Measurements from ENCODE around the gene HCST.

DNA sequence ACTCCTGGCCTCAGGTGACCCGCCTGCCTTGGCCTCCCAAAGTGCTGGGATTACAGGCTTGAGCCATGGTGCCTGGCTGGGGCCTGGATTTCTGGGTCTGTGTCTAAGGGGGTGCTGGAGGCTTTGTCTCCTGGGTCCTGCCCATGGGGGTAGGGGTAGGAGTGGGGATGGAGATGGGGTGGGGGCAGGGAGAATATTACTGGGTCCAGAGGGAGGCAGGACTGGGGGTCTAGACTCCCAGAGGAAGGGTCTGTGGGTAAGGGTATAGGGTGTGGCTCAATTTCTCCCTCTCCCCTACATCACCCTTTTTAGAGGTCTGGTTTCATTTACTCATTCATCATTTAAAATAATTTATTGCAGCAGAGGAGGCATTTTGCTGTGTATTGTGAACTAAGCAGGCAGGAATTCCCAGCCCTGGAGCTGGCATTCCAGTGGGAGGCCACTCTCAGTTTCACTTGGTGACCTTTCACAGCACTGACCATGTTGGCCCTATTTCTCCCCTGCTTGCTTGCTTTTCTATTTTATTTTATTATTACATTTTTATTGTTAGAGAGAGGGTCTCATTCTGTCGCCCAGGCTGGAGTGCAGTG lies 1.2 kb upstream of the HCST start:
- TF ChIP-seq, protein P1, sequence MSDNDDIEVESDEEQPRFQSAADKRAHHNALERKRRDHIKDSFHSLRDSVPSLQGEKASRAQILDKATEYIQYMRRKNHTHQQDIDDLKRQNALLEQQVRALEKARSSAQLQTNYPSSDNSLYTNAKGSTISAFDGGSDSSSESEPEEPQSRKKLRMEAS (IDR thresholded peaks at IDR 0.05; ENCODE audit: low read depth, low read length) = no peak
- TF ChIP-seq, protein P2, sequence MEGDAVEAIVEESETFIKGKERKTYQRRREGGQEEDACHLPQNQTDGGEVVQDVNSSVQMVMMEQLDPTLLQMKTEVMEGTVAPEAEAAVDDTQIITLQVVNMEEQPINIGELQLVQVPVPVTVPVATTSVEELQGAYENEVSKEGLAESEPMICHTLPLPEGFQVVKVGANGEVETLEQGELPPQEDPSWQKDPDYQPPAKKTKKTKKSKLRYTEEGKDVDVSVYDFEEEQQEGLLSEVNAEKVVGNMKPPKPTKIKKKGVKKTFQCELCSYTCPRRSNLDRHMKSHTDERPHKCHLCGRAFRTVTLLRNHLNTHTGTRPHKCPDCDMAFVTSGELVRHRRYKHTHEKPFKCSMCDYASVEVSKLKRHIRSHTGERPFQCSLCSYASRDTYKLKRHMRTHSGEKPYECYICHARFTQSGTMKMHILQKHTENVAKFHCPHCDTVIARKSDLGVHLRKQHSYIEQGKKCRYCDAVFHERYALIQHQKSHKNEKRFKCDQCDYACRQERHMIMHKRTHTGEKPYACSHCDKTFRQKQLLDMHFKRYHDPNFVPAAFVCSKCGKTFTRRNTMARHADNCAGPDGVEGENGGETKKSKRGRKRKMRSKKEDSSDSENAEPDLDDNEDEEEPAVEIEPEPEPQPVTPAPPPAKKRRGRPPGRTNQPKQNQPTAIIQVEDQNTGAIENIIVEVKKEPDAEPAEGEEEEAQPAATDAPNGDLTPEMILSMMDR (IDR thresholded peaks at IDR 0.05; ENCODE audit: low read depth, low read length) = no peak
- TF ChIP-seq POLR2A (IDR thresholded peaks at IDR 0.05; ENCODE audit: extremely low read depth, insufficient read length) = no peak
- TF ChIP-seq MYC (IDR thresholded peaks at IDR 0.05; ENCODE audit: low read depth, low read length) = no peak

All from NB4 (cell line).